LNCaP clone FGC (cell line): ENCODE results near the gene RNF39.

Experiments
- DNase-seq: peaks from one replicate; pipeline ENCODE4 v3.0.0-alpha.2; 2011; ENCODE audit warnings: low read depth
- H3K4me3 ChIP-seq: 2 replicates; pipeline ENCODE4 v1.5.1; 2011; ENCODE audit warnings: mild to moderate bottlenecking, low read depth, low read length, control low read depth
- TF ChIP-seq, protein P1 (sequence below): IDR thresholded peaks from 2 replicates; pipeline ENCODE4 v1.5.1; 2012; ENCODE audit warnings: mild to moderate bottlenecking; ENCODE audit not compliant: control insufficient read depth, insufficient read depth; ENCODE audit errors: extremely low read depth

The RNF39 gene

GRCh38 chr6:30055513-30055912, 20.1 kb downstream of the RNF39 start:
- no peak for DNase-seq
- H3K4me3 ChIP-seq, result no peak overlapping the region
- TF ChIP-seq, protein P1, sequence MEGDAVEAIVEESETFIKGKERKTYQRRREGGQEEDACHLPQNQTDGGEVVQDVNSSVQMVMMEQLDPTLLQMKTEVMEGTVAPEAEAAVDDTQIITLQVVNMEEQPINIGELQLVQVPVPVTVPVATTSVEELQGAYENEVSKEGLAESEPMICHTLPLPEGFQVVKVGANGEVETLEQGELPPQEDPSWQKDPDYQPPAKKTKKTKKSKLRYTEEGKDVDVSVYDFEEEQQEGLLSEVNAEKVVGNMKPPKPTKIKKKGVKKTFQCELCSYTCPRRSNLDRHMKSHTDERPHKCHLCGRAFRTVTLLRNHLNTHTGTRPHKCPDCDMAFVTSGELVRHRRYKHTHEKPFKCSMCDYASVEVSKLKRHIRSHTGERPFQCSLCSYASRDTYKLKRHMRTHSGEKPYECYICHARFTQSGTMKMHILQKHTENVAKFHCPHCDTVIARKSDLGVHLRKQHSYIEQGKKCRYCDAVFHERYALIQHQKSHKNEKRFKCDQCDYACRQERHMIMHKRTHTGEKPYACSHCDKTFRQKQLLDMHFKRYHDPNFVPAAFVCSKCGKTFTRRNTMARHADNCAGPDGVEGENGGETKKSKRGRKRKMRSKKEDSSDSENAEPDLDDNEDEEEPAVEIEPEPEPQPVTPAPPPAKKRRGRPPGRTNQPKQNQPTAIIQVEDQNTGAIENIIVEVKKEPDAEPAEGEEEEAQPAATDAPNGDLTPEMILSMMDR, result no peak

DNA sequence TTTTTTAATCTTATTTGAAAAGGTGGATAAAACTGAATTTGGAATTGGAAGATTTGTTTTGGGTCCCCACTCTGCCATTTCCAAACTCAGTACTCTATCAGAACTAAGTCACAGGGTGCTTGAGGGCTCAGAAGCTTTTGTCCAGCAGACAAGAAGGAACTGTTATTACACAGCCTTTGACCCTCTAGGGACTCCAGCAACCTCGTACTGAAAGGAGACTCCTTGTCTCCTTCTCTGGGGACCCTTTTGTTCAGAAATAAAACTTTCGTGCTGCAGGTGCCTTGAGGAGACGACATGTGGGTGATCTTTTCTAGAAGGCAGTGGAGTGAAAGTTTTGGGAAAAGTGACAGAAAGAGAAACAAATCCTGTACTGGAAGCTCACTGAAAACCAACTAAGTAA, 21.9 kb downstream of the RNF39 start:
- DNase-seq, result no peak
- TF ChIP-seq, protein P1, result no peak
- H3K4me3 ChIP-seq, result no peak overlapping the region

DNA sequence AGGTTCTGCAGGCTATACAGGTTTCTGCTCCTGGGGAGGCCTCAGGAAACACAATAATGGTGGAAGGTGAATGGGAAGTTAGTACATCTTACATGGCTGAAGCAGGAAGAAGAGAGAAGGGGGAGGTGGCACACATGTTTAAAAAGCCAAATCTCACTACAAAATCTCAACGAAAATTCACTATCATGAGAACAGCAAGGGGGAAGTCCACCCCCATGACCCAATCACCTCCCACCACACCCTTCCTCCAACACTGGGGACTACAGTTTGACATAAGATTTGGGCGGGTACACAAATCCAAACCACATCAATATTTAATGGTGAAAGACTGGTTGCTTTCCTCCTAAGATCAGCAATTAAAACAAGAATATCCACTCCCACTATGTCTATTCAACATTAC, 28.3 kb downstream of the RNF39 start:
- no peak overlapping the region for H3K4me3 ChIP-seq
- no peak for DNase-seq
- TF ChIP-seq, protein P1, result no peak

DNA sequence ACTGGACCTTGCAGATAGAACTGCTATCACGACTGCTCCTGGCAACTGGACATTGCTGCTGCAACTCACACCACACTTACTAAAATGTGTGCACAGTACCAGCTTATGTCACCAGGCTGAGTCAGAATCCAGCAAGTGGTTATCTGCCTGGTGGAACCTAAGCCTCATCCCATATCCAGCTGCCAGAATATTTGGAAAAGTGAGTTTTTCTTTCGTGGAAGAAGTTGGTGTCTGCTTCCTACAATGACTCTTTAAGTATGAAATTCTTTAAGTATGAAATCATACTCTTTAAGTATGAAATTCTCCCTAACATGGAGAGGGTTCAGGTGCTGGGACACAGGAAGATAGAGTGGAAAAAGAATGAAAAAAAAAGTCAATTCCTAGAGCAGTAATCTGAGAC, 30.9 kb downstream of the RNF39 start:
- no peak for DNase-seq
- H3K4me3 ChIP-seq, result no peak overlapping the region
- TF ChIP-seq, protein P1, result no peak

- H3K4me3 ChIP-seq, result no peak overlapping the region
- TF ChIP-seq, protein P1, result no peak
- no peak for DNase-seq
These were observed 31.8 kb downstream of the RNF39 start for GRCh38 chr6:30043744-30044143.

DNA sequence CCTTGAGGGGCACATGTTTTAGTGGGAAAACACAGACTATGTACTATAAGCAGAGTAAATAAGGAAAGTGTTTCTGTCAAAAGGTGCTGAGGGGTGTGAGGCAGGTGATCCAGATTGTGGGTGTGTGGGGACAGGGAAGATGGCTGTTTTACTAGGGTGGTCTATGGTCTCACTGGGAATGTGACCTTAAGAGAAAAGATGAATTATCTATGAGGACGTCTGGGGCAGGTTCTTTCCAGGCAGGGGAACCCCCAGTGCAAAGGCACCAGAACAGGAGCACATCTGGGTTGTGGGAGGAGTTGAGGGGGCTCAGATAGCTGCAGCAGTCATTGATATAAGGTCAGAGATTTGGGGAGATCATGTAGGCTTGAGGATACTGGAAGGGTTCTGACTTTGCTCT, 32.7 kb downstream of the RNF39 start:
- TF ChIP-seq, protein P1, result no peak
- no peak for DNase-seq

DNA sequence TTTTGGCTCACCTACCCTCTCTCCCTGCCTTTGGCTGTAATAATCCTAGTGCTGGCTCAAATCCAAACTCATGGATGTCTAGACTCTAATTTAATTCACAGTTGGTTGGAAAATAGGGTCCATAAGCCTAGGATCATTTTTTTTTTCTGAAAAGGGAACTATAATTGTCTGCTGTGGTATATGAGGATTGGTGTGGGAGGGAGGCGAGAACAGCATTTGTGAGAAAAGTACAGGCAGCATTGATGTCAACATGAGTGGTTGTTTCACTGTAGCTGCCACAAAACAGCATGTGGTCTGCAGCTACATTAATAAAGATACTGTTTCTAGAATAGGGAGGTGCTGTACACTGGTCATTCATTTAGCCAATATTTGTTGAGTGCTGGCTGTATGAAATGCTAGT, 33.1 kb downstream of the RNF39 start:
- H3K4me3 ChIP-seq, result no peak overlapping the region
- TF ChIP-seq, protein P1, result no peak
- no peak for DNase-seq

More for the DNA sequence above, 32.7 kb downstream of the RNF39 start:
- H3K4me3 ChIP-seq, result no peak overlapping the region
